Uterus (tissue), 4 donors: ENCODE results near the gene CETN2. TPM values are rescaled to one million over a fixed set of nuclear protein-coding genes. Genes with fewer than 3 reads are reported as not detected.

Experiments
- DNase-seq, 2 donors: peaks; one replicate each; pipeline ENCODE4 v3.0.0-alpha.2; 2019 to 2020
- H3K27ac ChIP-seq, 2 donors: fragments of 200-600 bp; sonication (generic); 1 replicate in 1 of 2; 2 replicates in 1 of 2; pipeline ENCODE4 v1.5.1; 2016 to 2018
- H3K27me3 ChIP-seq, 2 donors: fragments of 200-600 bp; sonication (generic); one replicate each; pipeline ENCODE4 v1.5.1; 2018 to 2019; ENCODE audit warnings: control low read depth in 1 of 2
- H3K36me3 ChIP-seq, 2 donors: fragments of 200-600 bp; sonication (generic); one replicate each; pipeline ENCODE4 v1.5.1; 2019; ENCODE audit warnings: control low read depth in 1 of 2
- H3K4me1 ChIP-seq, 2 donors: fragments of 200-600 bp; sonication (generic); one replicate each; pipeline ENCODE4 v1.5.1; 2018 to 2019; ENCODE audit warnings: control low read depth in 1 of 2
- H3K4me3 ChIP-seq, 2 donors: fragments of 200-600 bp; sonication (generic); 1 replicate in 1 of 2; 2 replicates in 1 of 2; pipeline ENCODE4 v1.5.1; 2018 to 2019; ENCODE audit warnings: mild to moderate bottlenecking in 1 of 2
- H3K9me3 ChIP-seq, 2 donors: fragments of 200-600 bp; sonication (generic); one replicate each; pipeline ENCODE4 v1.5.1; 2019; ENCODE audit warnings: control low read depth in 1 of 2
- CTCF ChIP-seq, 4 experiments: fragments of 200-600 bp in 2 of 4; fragments of 450-650 bp in 2 of 4; sonication (generic) in 2 of 4; IDR thresholded peaks; one replicate each; pipeline ENCODE4 v1.5.1; 2016 to 2019; ENCODE audit warnings: antibody characterized with exemption in 4 of 4, mild to moderate bottlenecking in 2 of 4, moderate library complexity in 1 of 4
- POLR2A ChIP-seq, 2 donors: fragments of 450-650 bp; IDR thresholded peaks; one replicate each; pipeline ENCODE4 v1.6.1; 2016; ENCODE audit warnings: antibody characterized with exemption in 2 of 2, mild to moderate bottlenecking in 1 of 2, moderate library complexity in 1 of 2
- intact Hi-C: fragments of 100-400 bp; cut with DNase I; formaldehyde crosslinking; loops from one replicate; pipeline ENCODE4 v1.15.1; 2023; ENCODE audit warnings: low total_unique reads
- total RNA-seq, 4 donors: library from RNA; depleted of rRNA in 3 of 4; stranded (reverse); fragments of >200 nt in 3 of 4; gene quantifications; one replicate each; pipeline versions ENCODE4 v1.1.0 to v1.2.4, GENCODE V29; 2014 to 2023
- donor health status: DM: yes; HTN: yes; CAD: no.

CETN2 gene
- 10 to 100 TPM; 37.9 to 61.5 (median 45.4) TPM for total RNA-seq

GRCh38 chrX:152830312-152831305, at the start of gene CETN2, which contains the start of gene NSDHL:
TSS of gene CETN2 (minus strand) at chrX:152830757. CDS start at chrX:152830710, 47 bp downstream.
TSS of gene NSDHL (plus strand) at chrX:152831063. CDS start at chrX:152846325, 15,262 bp downstream.
- peak within 1 kb of the TSS; percentile 57 to 62 for H3K4me3 ChIP-seq
- intact Hi-C loops: no loop called here
- H3K27me3 ChIP-seq: no peaks in the 10 kb centered on the region
- H3K9me3 ChIP-seq: no peaks in the 10 kb centered on the region
- H3K4me1 ChIP-seq: no peaks in the 10 kb centered on the region
- H3K36me3 ChIP-seq: no peaks in the 10 kb centered on the region
- TF ChIP-seq CTCF (IDR thresholded peaks at IDR 0.05): no peak
- peak in 1 of 2 donors; percentile 49 for TF ChIP-seq POLR2A (IDR thresholded peaks at IDR 0.05)
- H3K27ac ChIP-seq: peak within 1 kb of the TSS; percentile 38 to 72
- peak; percentile 94 to 96 for DNase-seq

GRCh38 chrX:152878976-152879755, 48.6 kb upstream of the CETN2 start:
- no peaks in the 10 kb centered on the region for H3K9me3 ChIP-seq
- H3K36me3 ChIP-seq: no peaks in the 10 kb centered on the region
- no peak overlapping the region for H3K27ac ChIP-seq
- H3K4me1 ChIP-seq: no peaks in the 10 kb centered on the region
- H3K27me3 ChIP-seq: no peaks in the 10 kb centered on the region
- intact Hi-C loops: no loop called here
- no peak for DNase-seq
- H3K4me3 ChIP-seq: no peak overlapping the region
- TF ChIP-seq CTCF (IDR thresholded peaks at IDR 0.05) (no peak), POLR2A (IDR thresholded peaks at IDR 0.05) (no peak)

GRCh38 chrX:152876931-152877840, 46.6 kb upstream of the CETN2 start:
- Histone ChIP-seq H3K27me3 (no peaks in the 10 kb centered on the region), H3K4me3 (no peak overlapping the region), H3K36me3 (no peaks in the 10 kb centered on the region), H3K27ac (no peak overlapping the region), H3K9me3 (no peaks in the 10 kb centered on the region), H3K4me1 (no peaks in the 10 kb centered on the region)
- DNase-seq: no peak
- TF ChIP-seq CTCF (IDR thresholded peaks at IDR 0.05): no peak
- TF ChIP-seq POLR2A (IDR thresholded peaks at IDR 0.05): no peak
- intact Hi-C loops: no loop called here

- Histone ChIP-seq H3K36me3 (no peaks in the 10 kb centered on the region), H3K27me3 (no peaks in the 10 kb centered on the region), H3K9me3 (no peaks in the 10 kb centered on the region), H3K4me1 (no peaks in the 10 kb centered on the region), H3K4me3 (no peak overlapping the region), H3K27ac (no peak overlapping the region)
- no peak for TF ChIP-seq POLR2A (IDR thresholded peaks at IDR 0.05)
- TF ChIP-seq CTCF (IDR thresholded peaks at IDR 0.05): no peak
- no peak for DNase-seq
- intact Hi-C loops: no loop called here
Measured at GRCh38 chrX:152873361-152873760, 42.8 kb upstream of the CETN2 start.
